Pancreas (tissue), 10 donors: ENCODE measurements around the gene PIP5K1C. TPM values are rescaled to one million over a fixed set of nuclear protein-coding genes. Genes with fewer than 3 reads are reported as not detected.

ENCODE experiments used
- ATAC-seq, 4 donors: fragments of 200-7000 bp; cut with Tn5 transposase; one replicate each; pipeline versions ENCODE4 v1.8.0 to v1.9.1; 2020; ENCODE audit warnings: mild to moderate bottlenecking in 4 of 4, moderate library complexity in 4 of 4
- DNase-seq, 6 donors: peaks; one replicate each; pipeline ENCODE4 v3.0.0-alpha.2; 2020
- FAIRE-seq: peaks from 2 replicates; lab custom pipeline; 2012; peaks lifted over from hg19 to GRCh38; lab: Jason Lieb, UNC
- H3K27ac ChIP-seq, 4 donors: fragments of 200-600 bp; sonication (generic); 1 replicate in 3 of 4; 2 replicates in 1 of 4; pipeline versions ENCODE4 v1.5.0 to v1.8.0; 2020
- H3K27me3 ChIP-seq, 4 donors: fragments of 200-600 bp; one replicate each; pipeline ENCODE4 v1.8.0; 2021
- H3K36me3 ChIP-seq, 3 donors: fragments of 200-600 bp; sonication (generic) in 1 of 3; one replicate each; pipeline versions ENCODE4 v1.5.0 to v1.8.0; 2020 to 2021
- H3K4me1 ChIP-seq, 3 donors: fragments of 200-600 bp; one replicate each; pipeline ENCODE4 v1.8.0; 2021
- H3K4me3 ChIP-seq, 4 donors: fragments of 200-600 bp; sonication (generic) in 2 of 4; one replicate each; pipeline versions ENCODE4 v1.5.0 to v1.8.0; 2020 to 2021
- H3K9me3 ChIP-seq, 4 donors: fragments of 200-600 bp; one replicate each; pipeline ENCODE4 v1.8.0; 2021
- CTCF ChIP-seq, 4 donors: fragments of 200-600 bp; sonication (generic) in 3 of 4; IDR thresholded peaks; one replicate each; pipeline versions ENCODE4 v1.5.0 to v1.8.0; 2021; ENCODE audit warnings: antibody characterized with exemption in 4 of 4
- WGBS, 2 donors: extraction: QIAGEN DNeasy Blood & Tissue Kit; methylation state at CpG; one replicate each; pipeline ENCODE4 v1.1.7; 2013; 5-methylcytosine and 5-hydroxymethylcytosine counted together
- intact Hi-C, 3 donors: fragments of 100-400 bp; cut with DNase I; formaldehyde crosslinking; loops; one replicate each; pipeline versions ENCODE4 v1.11.1 to v1.14.2; 2022
- polyA plus RNA-seq, 2 donors: library from polyadenylated mRNA; stranded (reverse); fragments of 200-250 nt; gene quantifications; one replicate each; pipeline ENCODE4 v1.2.3, GENCODE V29; 2013
- total RNA-seq, 6 donors: library from RNA; stranded (reverse); fragmentation: NEBNext Ultra II Directional in 4 of 6; extraction: Animal tissue kit (Norgen Biotek cat#: 25700) in 4 of 6; gene quantifications; one replicate each; pipeline versions ENCODE4 v1.2.1 to v1.2.4, GENCODE V29; 2021 to 2023
- donor health status: healthy with polysubstance abuse.
- donor health status: DM: no; HTN: no; CAD: no; lungs with moderate emphysema.
- donor health status: DM: no; HTN: no; CAD: no.
- donor health status: control.
- donor health status: control.
- donor health status: Bipolar disorder and iron deficiency.
- donor health status: DM: yes; HTN: yes; CAD: no.
- donor health status: DM: no; HTN: no; CAD: no.
- donor health status: DM: no; HTN: no; CAD: no.
- donor health status: DM: yes; HTN: yes; CAD: no.

The PIP5K1C gene
- total and polyA plus RNA-seq, 8 donors, result 12.9 to 24.8 (median 14.9) TPM

DNA sequence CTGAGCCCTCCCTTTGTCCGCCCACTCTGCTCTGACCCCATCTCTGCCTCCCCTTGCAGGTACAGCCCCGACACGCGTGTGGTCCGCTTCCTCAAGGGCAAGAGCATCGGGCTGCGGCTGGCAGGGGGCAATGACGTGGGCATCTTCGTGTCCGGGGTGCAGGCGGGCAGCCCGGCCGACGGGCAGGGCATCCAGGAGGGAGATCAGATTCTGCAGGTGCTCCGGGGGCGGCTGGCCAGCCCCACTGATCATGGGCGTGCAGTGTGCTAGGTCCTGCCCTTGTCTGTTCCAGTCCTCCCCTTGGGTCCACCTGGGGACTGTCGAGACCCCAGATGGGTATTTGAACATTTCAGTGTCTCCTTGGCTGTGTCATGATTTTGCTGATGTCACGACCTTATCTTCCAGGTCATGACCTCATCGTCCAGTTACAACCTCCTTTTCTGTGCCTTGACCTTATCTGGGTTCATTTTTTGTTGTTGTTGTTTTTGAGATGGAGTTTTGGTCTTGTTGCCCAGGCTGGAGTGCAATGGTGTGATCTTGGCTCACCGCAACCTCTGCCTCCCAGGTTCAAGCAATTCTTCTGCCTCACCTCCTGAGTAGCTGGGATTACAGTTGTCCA, 35.9 kb upstream of the PIP5K1C start:
- DNase-seq (no peak), ATAC-seq (no peak), FAIRE-seq (no peak)
- H3K36me3 ChIP-seq, result peaks cover 0 to 11% (median 0%) of the 10 kb centered on the region in 3 donors
- H3K4me3 ChIP-seq, result no peak overlapping the region
- H3K4me1 ChIP-seq, result no peaks in the 10 kb centered on the region
- H3K9me3 ChIP-seq, result no peaks in the 10 kb centered on the region
- intact Hi-C loops, result no loop called here
- TF ChIP-seq CTCF (IDR thresholded peaks at IDR 0.05), result no peak
- no peak overlapping the region for H3K27ac ChIP-seq
- 86 to 88% methylated on average over 21 of the region's 21 CpGs for WGBS, 2 donors
- H3K27me3 ChIP-seq, result no peaks in the 10 kb centered on the region

- Histone ChIP-seq H3K4me3 (no peak overlapping the region), H3K4me1 (no peaks in the 10 kb centered on the region), H3K36me3 (peaks cover 0 to 11% (median 0%) of the 10 kb centered on the region in 3 donors), H3K27ac (no peak overlapping the region), H3K9me3 (no peaks in the 10 kb centered on the region), H3K27me3 (no peaks in the 10 kb centered on the region)
- intact Hi-C loops, result no loop called here
- WGBS, 2 donors, result 94 to 95% methylated on average over 14 of the region's 14 CpGs
- no peak for ATAC-seq
- TF ChIP-seq CTCF (IDR thresholded peaks at IDR 0.05), result no peak
- FAIRE-seq, result no peak
- no peak for DNase-seq
These were observed 34.0 kb upstream of the PIP5K1C start for GRCh38 chr19:3734310-3734600.

DNA sequence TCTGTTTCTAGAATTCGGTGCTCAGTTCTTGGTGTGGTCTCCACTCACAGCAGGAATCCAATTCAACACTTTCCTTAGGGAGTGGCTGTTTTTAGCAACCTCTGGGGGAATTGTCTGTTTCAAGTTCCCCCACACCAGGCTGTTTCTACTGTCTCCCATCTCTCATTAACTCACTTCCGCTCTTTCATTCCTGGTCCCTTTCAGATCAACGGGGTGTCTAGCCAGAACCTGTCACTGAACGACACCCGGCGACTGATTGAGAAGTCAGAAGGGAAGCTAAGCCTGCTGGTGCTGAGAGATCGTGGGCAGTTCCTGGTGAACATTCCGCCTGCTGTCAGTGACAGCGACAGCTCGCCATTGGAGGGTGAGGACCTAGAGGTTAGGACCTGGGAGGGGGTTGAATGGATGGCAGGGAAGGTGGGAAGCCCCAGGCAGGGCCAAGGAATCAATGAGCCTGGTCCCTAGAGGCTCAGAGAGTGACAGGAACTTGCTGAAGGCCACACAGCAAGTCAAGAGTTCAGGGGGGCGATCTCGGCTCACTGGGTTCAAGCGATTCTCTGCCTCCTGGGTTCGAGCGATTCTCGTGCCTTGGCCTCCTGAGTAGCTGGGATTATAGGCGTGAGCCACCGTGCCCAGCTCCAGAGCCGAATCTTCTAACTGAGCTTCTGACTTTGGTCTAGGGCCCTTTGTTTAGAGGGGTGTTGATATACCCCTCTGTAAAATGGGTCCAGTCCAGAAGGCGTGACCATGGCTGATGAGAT, 33.5 kb upstream of the PIP5K1C start:
- no peak for TF ChIP-seq CTCF (IDR thresholded peaks at IDR 0.05)
- WGBS, 2 donors, result 88 to 93% methylated on average over 20 of the region's 20 CpGs
- Histone ChIP-seq H3K9me3 (no peaks in the 10 kb centered on the region), H3K36me3 (peaks cover 0 to 11% (median 0%) of the 10 kb centered on the region in 3 donors), H3K27me3 (no peaks in the 10 kb centered on the region), H3K4me1 (no peaks in the 10 kb centered on the region), H3K27ac (no peak overlapping the region), H3K4me3 (no peak overlapping the region)
- ATAC-seq (no peak), DNase-seq (no peak), FAIRE-seq (no peak)
- intact Hi-C loops, result no loop called here

DNA sequence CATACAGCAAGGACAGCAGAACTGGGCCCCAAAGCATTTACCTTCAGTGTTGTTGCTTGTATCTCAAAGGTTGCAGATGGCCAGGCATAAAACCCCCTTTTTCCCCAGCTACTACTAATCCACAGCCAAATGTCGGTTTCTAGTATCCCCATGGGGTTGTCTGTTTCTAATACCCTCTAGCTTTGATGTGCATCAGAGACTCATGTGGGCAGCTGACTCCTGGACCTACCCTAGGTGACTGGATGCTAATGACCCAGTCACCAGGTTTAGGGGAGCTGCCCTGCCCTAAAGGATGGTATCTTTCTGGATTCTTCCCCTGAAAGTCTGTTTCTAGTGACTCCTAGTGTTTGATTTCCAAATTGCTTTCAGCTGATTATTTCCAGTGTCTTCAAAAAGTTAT, 31.8 kb upstream of the PIP5K1C start:
- Histone ChIP-seq H3K36me3 (peaks cover 0 to 11% (median 0%) of the 10 kb centered on the region in 3 donors), H3K4me3 (no peak overlapping the region), H3K27ac (no peak overlapping the region), H3K27me3 (no peaks in the 10 kb centered on the region), H3K9me3 (no peaks in the 10 kb centered on the region), H3K4me1 (no peaks in the 10 kb centered on the region)
- no peak for ATAC-seq
- intact Hi-C loops, result no loop called here
- no peak for FAIRE-seq
- WGBS, 2 donors, result 89 to 98% methylated on average over 1 of the region's 1 CpG
- DNase-seq, result no peak
- no peak for TF ChIP-seq CTCF (IDR thresholded peaks at IDR 0.05)

DNA sequence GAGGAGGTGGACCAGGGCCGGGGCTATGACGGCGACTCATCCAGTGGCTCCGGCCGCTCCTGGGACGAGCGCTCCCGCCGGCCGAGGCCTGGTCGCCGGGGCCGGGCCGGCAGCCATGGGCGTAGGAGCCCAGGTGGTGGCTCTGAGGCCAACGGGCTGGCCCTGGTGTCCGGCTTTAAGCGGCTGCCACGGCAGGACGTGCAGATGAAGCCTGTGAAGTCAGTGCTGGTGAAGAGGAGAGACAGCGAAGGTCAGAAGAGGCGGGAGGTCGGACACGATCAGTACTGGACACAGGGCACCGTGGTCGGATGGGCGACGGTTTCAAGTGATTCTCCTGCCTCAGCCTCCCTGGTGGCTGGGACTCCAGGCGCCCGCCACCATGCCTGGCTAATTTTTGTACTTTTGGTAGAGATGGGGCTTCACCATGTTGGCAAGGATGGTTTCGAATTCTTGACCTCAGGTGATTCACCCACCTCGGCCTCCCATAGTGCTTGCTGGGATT, 30.2 kb upstream of the PIP5K1C start:
- Histone ChIP-seq H3K27ac (no peak overlapping the region), H3K4me1 (peaks cover 0 to 4% (median 3%) of the 10 kb centered on the region in 3 donors), H3K36me3 (peaks cover 0 to 6% (median 0%) of the 10 kb centered on the region in 3 donors), H3K4me3 (no peak overlapping the region), H3K9me3 (no peaks in the 10 kb centered on the region), H3K27me3 (no peaks in the 10 kb centered on the region)
- FAIRE-seq, result no peak
- no peak for DNase-seq
- 96 to 98% methylated on average over 23 to 32 of the region's 32 CpGs for WGBS, 2 donors
- TF ChIP-seq CTCF (IDR thresholded peaks at IDR 0.05), result no peak
- ATAC-seq, result no peak
- intact Hi-C loops, result no loop called here
